Suppressor macrophage treated with lipopolysaccharide for 1 hour (primary cell): ENCODE results near the gene UMAD1.

ENCODE experiments used
- DNase-seq, 3 donors: peaks; one replicate each; pipeline ENCODE4 v3.0.0-alpha.2; 2020 to 2022

The UMAD1 gene

DNA sequence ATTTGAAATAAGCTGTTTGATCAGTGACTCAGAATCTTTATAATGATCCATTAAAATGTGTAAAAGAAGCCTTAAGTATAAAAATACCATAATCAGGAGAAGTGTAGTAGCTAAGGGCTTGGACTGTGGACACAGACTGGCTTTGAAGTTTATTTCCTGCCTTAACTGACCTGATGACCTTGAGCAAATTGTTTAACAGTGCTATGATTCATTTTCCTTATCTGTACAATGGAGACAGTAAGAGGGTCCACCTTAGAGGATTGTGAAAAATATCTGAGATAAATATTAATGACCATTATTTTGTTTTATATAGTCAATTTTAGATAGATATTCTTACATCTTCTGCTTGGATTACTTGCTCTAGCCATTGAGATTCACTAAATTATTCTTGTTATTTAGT lies 91.2 kb downstream of the UMAD1 start:
- DNase-seq = no peak

DNA sequence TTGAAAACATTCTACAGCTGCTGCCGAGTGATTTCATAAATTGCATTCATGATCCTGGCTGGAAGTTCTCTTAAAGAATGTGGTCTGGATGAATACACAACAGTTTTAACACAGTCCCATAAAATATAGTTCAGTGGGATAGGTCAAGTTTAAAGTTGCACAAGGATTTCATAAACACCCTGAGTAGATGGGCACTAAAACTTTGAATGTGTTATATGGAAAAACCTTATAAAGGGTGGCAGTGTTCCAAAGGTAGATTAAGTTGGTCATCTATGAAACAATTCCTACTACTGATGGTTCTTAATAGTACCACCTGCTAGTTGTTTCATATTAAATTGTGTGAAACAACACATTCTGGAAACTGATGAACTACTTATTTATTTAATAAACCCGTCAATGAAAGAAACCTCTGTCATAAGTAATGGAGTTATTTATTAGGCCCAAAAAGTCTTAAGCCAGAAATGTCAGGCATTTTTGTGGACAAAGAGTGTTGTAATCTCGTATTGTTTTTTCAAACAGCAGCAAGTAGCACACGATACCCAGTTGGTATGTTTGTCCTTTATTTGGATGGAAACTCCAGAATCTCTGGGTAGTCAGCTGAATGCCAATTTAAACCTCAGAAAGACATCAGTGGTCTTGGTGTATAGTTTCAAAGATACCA lies 92.2 kb downstream of the UMAD1 start:
- DNase-seq = no peak

DNA sequence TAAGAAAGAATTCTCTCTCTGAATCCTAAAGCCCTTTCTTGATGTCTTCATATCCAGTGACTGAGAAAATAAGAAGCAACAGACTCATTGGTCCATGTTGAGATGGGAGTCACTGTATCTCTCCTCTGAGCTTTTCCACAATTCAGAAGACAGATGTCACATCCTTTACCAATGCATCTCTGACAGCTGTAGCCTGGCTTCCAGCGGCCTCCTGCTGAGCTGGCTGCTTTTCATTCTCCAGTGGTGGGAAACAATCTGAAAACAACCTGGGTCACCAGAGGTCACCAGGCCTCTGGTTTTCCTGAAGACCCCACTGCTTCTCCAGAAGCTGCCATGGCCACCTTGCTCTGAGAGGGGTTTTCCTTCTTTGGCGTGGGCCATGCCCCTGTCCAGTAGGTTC lies 96.1 kb downstream of the UMAD1 start:
- no peak for DNase-seq

DNA sequence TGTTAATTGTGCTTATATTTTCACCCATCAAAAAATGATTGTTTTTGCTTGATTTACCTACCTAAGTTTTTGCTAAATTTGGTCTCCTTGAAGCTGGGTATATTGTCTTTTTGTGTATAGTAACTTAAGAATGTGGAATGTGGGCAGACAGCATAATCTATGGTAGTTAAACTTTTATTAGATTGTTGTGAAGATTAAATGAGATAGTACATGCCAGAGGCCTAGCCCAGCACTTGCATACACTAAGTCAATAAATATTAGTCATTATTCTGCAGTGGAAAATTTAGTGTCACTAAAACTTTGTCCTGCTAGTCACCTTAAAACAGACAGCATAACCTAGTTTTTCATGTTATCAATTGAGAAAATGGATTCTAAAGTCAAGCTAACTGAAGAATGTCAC lies 97.1 kb downstream of the UMAD1 start:
- DNase-seq = no peak

DNA sequence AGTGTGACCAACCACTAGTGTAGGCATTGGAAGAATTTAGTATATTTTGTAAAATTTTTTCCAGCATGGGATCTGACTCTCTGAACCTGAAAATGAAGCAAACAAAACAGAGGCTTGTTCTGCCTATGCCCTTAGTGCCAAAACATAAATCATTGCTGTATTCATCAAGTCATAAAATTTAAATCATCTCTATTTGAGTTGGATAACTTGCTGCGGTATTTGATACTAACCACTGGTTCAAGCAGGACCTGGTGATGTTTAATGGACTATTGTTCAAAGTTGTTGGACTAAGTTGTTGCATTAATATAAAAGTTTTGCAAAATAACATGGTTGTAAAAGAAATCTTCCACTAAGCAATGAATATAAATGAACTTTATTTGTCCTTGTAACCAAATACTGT lies 97.6 kb downstream of the UMAD1 start:
- DNase-seq = no peak

DNA sequence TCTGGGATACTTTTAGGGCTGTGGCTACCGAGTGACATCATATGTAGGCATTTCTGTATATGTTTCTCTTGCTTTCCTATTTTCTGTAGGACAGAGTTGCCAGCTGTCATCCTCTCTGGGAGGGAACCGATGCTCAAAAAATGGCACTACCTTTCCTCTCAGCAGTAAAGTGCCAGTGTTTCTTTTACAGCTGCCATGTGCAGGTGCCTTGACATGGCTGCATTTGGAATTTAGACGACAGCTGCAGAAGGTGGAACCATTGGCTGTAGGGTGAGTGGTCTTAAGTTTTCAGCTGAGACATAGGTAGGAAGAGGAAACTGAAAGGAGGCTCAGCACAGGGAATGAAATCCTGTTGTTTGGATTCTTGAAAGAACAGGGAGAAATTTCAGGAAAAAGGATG lies 98.1 kb downstream of the UMAD1 start:
- no peak for DNase-seq

DNA sequence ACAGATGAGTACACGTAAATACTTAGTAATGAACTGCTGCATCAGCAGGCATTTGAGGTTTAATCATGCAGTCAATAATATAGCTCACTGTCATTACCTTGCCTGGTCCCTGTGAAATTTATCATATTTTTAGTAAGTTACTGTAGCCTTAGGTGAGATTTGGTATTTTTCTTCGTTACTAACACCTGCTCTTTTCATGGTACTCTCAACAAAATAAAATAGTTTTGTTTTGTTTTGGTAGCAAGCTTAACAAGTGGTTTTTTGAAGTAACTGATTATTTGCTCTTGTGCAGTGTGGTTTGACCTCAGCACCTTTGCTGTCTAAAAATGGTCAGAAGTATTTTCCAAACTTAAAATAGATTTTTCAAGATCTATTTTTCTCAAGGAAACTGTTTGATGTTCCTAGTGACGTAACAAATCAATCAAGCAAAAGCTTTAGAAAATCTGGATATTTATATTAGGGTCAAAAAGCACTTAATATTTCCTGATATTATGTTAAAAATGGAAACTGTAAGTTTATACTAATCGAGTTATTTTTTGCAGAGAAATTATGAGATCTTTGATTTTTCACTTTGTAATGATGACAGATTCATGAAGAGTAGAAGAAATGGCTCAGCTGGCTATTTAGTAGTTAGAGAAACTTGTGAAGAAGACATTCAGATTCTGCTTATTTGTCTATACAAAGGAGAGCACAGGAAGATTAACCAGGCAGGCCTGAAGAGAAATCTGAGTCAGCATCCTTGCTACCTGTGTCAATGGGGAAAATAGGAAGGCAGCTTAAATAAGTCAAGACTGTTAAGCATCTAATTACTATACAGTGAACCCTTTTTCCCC lies 98.9 kb downstream of the UMAD1 start:
- DNase-seq = no peak

DNA sequence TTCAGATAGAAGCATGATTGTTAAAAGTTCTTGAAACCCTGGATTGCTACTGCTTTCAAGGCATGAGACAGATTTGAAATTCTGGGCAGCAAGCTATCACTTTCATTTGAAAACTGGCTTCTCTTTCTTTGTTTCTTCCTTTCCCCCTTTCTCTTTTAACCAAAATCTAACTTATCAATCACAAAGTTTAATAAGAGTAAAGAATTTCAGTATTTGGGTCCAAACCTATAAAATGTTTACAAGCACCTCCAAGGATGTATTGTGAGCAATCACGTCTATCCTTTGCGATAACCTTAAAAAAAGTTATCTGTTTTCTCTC lies 99.4 kb downstream of the UMAD1 start:
- DNase-seq = no peak

DNA sequence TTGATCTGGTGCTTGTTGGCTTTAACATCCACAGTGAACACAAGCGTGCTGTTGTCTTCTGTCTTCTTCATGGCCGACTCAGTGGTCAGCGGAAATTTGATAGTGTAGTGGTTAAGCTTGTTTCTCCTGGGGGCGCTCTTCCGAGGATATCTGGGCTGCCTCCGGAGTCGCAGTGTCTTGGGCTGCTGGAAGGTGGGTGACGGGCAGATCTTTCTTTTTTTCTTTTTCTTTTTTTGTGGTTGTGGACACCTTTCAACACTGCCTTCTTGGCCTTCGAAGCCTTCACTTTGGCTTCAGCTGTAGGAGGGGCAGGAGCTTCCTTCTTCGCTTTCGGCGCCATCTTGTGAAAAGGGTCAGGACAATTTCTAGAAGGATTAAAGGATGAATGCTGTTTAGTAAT lies 101.7 kb downstream of the UMAD1 start:
- no peak for DNase-seq

DNA sequence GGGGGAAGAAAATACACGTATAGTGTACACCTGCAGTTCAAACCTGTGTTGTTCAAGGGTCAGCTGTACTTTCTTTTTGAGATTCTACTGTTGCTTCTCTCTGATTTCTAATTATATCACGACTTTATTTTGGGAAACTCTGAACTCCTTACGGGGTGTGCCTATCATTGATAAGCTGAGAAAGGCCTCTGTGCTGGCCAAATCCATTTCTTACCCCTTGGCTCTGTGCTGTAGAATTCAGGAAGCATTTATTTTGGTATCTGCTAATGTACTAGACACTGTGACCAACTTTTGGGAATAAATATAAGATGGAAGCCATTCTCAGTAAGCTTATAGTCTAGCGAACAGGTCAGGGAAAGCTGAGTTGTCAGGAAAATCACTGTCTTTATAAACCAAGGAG lies 104.7 kb downstream of the UMAD1 start:
- no peak for DNase-seq

DNA sequence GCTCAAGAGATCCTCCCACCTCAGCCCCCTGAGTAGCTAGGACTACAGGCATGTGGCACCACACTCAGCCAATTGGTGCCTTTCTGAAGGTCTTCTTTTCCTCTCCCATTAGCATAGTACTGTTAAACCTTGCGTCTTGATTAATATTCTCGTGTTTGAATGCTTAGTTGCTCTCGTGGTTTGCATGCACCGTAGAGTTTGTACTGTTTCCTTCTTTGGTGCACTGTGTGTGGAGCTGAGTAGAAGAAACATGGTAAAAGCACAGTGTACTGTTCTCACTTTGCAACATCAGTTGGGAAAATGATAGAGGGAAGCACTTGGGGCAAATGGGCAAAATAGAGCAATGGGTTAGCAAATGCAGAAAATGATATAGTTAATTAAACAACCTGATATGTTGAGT lies 105.4 kb downstream of the UMAD1 start:
- DNase-seq = no peak

DNA sequence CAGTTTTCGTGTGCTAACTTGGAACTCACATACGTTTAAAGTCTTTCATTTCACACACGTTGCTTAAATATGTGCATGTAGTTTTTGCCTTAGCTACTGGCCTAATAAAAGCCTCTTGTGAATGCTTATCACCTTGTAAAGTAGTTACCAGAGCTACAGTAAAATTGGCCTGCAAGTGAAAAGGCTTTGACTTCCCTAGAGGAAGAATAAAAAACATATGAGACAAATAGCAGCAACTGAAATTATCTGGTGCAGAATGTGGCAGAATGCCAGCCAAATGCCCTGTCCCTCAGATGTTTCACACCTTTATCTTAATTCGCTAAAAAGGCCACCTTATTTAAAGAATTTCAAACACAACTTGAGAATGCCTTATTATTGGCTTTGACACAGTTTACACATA lies 105.9 kb downstream of the UMAD1 start:
- no peak for DNase-seq

DNA sequence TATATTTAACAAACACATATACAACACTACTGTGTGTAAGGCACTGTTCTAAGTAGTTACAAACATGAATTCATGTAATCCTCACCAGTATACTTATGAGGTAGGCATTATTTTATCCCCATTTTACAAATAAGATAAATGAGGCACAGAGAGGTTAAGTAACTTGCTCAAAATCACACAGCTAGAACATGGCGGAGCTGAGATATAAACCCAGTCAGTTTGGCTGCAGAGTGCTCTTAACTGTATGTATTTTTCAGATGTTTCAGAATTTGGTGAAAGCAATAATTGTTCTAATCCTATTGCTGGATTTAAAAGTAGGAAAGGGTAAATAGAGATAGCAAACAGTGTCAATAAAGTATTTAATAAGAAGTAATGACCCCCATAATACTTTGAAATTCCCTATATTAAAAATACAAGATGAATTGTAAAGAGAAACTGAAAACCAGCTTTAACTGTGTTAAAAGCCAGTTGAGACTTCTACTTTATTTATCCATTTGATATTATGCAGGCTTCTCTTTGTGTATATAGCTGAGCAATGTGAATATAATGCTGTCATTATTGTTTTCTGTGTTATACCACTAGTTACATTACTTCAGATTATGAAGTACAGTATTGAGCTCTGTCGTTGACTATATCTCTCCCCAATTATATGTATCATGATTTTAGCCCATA lies 110.2 kb downstream of the UMAD1 start:
- no peak for DNase-seq

DNA sequence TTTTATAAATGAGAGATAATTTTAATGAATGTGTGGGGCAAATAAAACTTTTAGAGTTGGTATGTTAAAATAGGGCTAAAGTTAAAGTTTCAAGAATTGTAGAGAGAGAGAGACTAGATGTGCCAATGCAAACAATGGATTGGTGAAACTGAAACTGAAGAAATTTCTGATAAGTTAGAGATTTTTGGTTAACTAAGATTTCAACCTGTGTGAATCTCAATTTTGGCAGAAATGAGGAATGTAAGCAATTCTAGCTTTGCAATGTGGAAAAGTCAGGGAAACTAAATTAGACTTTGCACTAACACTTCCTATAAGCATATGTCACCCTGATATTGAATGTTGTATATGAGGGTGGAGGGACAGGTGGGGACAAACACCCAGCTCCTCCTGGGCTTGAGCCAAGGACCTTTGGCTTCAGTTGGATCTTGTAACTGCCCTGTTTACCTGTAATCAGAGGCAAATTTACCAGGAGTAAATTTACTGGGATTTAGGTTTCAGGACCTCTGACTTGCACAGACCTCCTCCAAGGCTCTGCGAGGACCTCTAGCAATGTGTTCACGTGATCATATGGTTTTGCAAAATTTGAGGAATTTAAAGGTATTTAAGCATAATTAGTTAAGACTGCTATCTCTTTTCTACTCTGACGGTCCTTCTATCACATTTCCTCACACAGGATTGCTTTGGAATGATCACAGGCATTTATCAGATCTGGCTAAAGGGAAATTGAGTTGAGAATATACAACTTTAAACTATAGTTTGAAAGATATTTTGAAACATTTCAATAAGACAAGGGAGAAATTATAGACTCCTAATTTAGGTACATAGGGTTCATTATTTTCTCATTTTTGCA lies 110.9 kb downstream of the UMAD1 start:
- DNase-seq = no peak

DNA sequence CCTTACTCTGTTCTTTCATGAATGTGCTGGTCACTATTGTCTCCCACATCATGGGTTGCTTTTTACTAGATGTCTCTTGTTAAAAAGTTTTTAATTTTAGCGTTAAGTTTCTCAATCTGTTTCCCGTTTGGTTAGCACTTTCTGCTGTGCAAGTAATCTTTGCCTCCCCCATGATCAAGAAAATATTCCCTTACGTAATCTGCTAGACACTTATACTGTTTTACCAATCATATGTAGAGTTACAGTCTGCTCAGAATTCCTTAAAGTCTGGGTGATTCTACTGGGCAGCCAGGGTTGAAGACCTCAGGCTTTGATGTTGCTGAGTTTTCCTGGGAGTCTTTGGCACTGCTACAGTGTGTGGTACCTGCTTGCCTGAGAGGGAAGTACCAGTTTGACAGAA lies 116.0 kb downstream of the UMAD1 start:
- peak in 1 of 3 donors; percentile 5 for DNase-seq

DNA sequence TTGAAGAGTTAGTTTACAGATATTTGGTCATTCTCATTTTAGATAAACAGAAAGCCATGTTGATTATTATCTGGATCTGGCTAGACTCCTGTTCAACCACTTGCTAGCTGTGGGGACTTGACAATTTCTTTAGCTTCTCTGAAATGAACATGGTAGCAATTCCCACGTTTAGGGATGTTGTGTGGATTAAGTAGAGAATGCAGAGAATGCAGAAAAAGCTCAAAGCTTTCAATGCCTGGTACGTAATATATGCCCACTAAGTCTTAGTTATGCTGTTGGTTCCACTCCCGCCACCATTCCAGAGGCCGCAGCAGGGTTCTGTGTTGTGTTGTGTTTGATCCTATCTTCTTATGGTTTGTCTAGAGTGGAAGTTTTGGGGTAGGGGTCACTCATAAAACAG lies 117.0 kb downstream of the UMAD1 start:
- no peak for DNase-seq

DNA sequence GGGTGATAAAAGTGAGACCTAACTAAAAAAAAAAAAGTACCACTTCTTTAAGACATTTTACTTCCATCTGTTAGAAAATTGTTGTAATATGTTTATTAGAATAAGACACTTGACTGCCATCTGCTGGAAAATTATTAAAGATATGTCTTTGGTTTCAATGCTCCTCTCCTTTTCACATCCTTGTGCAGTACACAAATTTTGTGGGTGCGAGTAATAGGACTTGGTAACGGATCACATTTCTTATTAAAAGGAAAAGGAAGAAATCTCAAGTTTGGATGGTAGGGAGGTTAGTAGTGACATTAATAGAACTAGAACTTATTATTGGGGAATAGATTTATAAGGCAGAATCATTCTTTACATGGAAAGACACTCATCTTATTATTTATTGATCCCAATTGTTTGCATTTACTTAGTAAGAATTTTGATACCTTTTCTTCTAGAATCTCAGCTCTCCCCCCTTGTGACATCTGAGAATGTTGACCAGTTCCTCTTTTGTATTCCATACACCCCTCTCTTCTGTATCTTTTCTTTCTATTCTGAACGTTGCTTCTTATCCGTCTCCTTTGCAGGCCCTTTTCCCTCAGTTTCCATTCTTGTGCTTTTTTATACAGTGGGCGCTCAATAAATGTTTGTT lies 120.9 kb downstream of the UMAD1 start:
- peak; percentile 34 to 72 (median 67) for DNase-seq

DNA sequence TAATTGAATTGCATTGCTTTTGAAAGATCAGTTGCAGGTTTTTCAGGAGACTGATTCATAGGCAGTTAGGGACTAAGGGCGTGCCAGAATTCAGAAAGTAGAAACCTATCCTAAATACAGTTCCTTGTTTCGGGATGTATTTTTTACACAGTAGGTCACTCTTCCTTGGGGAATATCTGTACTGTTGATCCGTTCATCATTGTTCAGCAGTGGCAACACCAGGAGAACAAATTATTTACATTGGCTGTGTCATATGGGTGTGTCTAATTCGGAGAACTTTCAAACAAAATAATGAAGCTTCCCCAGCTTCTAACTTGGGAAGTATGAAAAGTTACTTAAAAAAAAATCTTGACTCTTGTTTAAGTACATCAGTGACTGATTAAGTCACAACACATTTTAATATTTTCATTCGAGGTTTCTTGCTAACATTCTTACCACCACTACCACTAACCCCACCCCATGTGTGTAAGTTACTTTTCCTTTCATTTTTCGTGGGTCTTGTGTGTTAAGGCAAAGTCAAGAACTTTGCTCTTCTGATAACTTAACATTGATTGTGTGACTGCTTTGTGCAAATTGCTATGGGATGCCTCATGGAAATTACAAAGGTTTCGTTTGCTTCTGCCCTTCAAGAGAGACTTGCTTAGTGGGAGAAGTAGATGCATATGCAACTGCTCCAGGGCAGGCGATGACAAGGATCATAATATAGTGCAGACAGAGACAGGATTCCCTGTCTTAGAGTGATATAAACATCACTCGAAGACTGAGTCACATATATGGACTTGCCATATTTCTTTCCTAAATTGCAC lies 121.6 kb downstream of the UMAD1 start:
- peak; percentile 57 to 66 (median 58) for DNase-seq

DNA sequence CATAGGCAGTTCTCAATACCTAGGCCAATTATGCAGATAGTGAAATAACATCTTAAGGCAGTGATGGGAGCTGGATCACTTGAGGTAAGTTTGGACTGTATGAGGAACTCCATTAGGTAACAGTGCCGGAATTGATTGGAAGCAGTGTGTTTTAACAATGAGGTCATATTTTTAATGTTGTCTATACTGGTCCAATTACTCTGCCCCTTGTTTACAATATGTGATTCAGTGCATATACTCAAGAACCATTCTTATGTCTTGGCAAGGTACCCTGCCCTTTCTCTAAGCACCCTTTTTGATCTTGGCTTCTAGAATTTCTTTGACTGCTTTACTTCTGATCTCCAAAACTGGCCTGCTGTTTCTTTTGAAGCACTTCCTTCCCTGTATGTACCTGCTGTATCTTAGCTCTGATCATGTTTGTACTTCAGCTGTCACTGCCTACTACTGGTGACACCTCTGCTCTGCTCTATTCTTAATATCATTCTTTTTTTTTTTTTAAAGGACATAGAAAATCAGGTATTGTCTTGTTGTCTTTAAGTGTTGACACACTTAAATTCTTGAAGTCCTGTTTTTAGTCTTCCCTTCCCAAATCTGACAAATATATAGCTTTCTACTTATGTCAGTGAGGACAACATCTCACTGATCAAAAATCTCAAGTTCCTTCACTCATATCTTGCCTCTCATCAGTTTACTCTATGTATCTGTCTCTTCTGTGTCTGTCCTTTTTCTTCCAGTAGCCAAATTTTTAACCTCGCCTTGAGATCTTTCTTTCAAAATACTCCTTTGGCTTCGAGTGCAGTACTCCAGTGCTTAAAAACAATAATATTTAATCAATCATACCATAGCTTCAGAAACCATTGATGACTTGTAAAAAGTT lies 124.2 kb downstream of the UMAD1 start:
- no peak for DNase-seq

DNA sequence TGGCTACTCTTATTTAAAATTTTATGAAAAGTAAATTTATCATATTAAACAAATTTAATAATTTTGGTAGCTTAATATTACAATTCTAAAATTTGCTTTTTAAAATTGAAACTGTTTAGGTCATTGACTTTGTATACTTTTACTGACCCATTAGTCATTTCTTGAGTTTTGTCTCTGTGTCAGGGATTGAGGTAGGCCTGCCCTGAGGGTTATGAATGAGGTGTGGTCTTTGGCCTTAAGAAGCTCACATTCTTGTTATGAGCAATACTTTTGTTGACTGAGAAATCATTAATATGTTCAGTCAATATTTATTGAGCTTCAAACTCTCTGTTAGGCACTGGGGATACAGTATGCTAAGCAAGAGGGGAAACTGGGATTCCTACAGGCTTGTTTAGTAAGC lies 124.9 kb downstream of the UMAD1 start:
- no peak for DNase-seq

DNA sequence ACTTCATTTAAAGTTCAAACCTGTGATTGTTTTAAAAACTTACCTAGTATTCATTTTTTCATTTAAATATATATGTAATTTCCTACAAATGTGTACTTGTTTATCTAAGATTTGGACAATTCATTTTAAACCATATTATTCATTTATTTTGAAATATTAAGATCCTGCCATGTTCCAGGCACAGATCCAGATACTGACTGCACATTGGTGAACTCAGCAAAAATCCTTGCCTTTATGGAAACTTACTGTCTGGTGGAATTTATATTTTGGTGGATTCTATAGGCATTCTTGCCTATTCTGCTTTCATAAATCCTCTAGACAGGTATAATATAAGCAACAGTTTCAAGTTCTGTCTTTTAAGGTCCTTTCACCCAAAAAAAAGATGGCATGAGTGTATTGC lies 126.1 kb downstream of the UMAD1 start:
- no peak for DNase-seq
